Measurements from ENCODE around the gene CAMKK2.
"Not testable (repeated sequence)": the region's sequence is repeated elsewhere in the genome, so short reads cannot be mapped to it uniquely, and the experiment has no call there.

CAMKK2 gene

GRCh38 chr12:121296618-121297434 is at the start of gene CAMKK2:
TSS of gene CAMKK2 (minus strand) at chr12:121296709. CDS start at chr12:121274526, 22,183 bp downstream.
- peak; percentile 66 to 80 for DNase-seq (ENCODE audit: low read depth in 2 of 2)

GRCh38 chr12:121345151-121345815 is 48.8 kb upstream of the CAMKK2 start:
- no peak for DNase-seq (ENCODE audit: low read depth in 2 of 2)

GRCh38 chr12:121344506-121344905 is 48.0 kb upstream of the CAMKK2 start:
- no peak for DNase-seq (ENCODE audit: low read depth in 2 of 2)

DNA sequence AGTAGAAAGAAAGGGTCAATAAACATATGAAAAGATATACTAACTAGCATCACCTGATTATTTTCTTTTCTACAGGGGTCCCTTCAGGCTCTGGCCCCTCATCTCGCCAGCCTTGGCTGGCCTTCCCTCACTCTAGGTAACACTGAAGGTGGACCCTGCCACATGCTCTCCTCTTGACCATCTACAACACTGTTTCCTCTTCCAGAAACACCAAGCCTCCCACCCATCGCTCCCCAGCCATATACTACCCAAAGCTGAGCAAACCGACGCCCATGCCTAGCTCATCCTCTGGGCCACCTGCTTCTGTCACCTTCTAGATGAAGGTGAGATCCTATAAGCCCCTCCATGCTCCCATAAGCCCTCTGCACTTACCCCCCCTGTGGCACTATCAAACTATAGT is 40.9 kb upstream of the CAMKK2 start:
- DNase-seq (ENCODE audit: low read depth in 2 of 2) = no peak

- DNase-seq (ENCODE audit: low read depth in 2 of 2) = no peak
These were observed 38.2 kb upstream of the CAMKK2 start for GRCh38 chr12:121334513-121335343.

- DNase-seq (ENCODE audit: low read depth in 2 of 2) = no peak
These were observed 37.2 kb upstream of the CAMKK2 start for GRCh38 chr12:121333747-121334146.

- no peak for DNase-seq (ENCODE audit: low read depth in 2 of 2)
These were observed 34.7 kb upstream of the CAMKK2 start for GRCh38 chr12:121331248-121331647.

- DNase-seq (ENCODE audit: low read depth in 2 of 2) = no peak
These were observed 34.2 kb upstream of the CAMKK2 start for GRCh38 chr12:121330692-121331091.

DNA sequence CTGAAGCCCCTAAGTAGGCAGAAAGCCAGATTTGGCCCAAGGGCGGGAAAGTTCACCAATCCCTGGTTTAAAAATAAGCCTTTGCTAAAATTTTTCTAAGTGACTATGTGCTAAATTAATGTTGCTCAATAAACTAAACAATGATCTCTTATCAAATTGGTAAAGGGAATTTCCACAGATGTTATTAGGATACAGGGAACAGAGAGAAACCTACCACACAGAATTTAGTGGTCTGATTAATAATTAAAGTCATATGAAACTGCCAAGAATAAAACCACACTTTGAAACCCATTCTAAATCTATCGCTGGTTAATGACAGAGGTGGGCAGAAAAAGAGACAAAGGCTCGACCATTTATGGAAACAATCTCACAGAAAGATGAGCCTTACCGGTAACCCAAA is 33.7 kb upstream of the CAMKK2 start:
- no peak for DNase-seq (ENCODE audit: low read depth in 2 of 2)

GRCh38 chr12:121328620-121329019 is 32.1 kb upstream of the CAMKK2 start:
- DNase-seq (ENCODE audit: low read depth in 2 of 2) = no peak

DNA sequence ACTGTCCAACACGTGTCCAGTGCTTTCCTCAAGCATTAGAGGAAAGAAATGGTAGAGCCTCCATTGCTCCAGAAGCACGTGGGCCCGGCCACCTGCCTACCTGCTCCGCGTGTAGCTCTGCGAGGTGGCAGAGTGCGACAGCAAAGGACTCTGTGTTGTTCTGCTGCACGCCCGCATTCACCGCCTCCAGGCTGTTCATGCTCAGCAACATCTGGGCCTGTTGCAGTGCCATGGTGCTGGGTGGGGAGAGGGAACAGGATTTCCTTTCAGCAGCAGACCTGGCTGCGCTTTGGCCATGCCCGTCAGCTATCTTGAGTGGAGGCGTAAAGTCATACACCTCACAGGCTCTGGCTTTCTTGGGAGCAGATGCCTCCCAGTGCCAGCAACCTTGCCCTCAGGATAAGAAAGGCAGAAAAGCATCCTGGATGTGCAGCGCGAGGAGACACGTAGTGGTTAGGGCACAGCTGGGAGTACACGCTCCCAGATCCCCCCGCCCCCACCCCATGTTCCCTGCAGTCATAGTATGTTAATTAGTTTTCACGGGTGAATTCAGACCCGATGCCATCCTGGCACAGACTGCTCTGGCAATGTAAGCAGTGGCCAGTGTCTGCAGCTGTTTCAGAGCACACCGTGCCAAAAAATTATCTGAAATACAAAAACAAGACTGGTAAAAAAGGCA is 30.6 kb upstream of the CAMKK2 start:
- DNase-seq (ENCODE audit: low read depth in 2 of 2) = no peak

DNA sequence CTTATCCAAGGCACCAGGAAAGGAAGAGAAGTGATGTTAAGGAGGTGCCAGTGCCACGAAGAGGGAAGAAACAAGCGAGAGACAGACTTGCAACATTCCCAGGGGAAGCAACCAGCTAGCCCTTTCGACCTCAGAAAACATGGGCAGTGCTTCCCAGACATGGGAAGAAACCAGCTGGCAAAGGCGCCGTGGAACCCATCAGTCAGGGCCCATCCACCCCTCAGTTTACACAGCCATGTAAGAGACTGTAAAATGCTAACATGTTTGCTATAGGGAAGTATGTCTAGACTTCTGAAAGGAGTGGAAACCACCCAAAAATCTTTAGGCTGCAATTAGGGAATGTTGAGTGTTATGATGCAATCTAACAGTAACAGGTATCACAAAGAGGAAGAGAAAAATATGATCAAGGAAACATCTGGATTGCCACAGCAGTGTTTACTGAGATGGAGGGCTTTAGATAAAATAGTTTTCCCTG is 29.4 kb upstream of the CAMKK2 start:
- no peak for DNase-seq (ENCODE audit: low read depth in 2 of 2)

DNA sequence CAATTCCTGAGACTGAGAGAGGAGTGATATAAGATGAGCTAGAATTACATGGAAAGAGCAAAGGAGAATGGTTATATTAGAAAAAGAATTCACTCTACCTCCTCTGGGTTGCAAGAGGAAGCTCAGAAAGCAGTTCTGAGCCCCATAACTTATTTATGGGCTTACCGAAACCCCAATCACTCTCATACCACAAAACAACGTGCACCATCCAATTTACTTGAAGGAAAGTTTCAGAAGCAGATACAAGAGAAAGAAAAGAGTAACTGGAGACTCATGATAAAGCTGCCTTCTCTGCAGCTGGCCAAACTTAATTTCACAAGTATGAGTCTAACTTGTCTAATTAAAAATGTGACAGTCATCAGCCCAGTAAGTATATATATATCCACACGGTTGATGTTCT is 27.4 kb upstream of the CAMKK2 start:
- DNase-seq (ENCODE audit: low read depth in 2 of 2) = no peak

GRCh38 chr12:121318121-121318520 is 21.6 kb upstream of the CAMKK2 start:
- DNase-seq (ENCODE audit: low read depth in 2 of 2) = no peak

GRCh38 chr12:121314431-121314830 is 17.9 kb upstream of the CAMKK2 start:
- DNase-seq (ENCODE audit: low read depth in 2 of 2) = no peak

DNA sequence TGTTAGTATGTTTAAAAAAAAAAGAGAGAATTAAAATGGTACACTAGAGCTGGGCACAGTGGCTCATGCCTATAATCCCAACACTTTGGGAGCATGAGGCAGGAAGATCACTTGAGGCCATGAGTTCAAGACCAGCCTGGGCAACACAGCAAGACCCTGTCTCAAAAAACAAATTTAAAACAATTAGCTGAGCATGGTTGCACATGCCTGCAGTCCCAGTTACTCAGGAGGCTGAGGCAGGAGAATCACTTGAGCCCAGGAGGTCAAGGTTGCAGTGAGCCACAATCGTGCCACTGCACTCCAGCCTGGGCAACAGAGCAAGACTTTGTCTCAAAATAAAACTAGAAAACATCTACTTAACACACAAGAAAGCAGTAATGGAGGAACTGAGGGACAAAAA is 13.7 kb upstream of the CAMKK2 start:
- not testable (repeated sequence) for DNase-seq (ENCODE audit: low read depth in 2 of 2)

- not testable (repeated sequence) for DNase-seq (ENCODE audit: low read depth in 2 of 2)
These were observed 10.9 kb upstream of the CAMKK2 start for GRCh38 chr12:121307397-121307796.

- no peak for DNase-seq (ENCODE audit: low read depth in 2 of 2)
These were observed 7.8 kb upstream of the CAMKK2 start for GRCh38 chr12:121304306-121304705.

DNA sequence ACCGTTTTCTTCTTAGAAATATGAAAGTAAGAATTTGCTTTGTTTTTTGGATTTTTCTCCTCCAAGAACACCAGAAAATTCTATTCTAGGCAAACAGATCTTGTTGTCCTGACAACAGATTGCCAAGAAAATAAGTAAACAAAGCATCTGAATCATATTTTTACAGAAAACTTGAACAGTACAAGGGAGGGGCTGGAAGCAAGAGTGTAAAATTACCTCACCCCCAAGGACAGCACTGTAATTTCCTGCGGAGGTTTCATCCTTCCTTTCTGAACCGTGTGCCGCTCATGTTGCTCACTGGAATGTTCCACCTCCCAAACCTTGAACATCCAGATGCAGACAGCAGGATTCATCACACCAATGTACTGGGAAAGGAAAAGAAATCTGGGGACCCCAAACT is 5.4 kb upstream of the CAMKK2 start:
- DNase-seq (ENCODE audit: low read depth in 2 of 2) = no peak

DNA sequence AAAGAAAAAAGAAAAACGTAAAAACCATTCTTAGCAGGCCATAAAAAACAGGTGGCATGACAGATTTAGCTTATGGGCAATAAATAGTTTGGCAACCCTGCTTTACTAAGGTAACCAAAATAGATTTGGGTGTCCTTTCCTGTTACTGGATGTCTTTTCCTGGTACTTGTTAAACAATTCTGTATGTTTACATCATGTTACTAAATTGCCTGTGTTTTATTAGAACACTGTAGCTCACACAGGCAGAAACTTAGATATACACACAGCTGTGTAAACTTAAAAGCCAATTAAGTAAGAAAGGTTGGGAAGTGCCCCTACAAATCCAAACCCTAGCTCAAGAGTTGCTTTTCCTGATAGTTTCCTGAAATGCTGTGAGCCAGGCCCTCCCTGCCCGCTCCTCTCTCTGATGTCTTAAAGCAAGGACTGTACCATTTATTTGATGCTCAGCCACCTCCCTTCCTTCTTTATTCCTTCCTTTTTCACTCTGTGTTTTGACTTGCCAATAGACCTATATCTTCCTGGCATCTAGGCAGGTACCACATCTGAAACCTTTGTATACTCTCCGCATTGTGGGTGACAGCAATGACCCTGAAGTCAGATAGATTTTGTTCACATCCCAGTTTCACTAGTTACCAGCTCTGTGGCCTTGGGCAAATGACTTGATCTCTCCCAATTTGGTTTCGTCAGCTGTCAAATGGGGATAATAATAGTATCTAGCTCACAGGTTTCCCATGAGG is 3.7 kb upstream of the CAMKK2 start:
- no peak for DNase-seq (ENCODE audit: low read depth in 2 of 2)

DNA sequence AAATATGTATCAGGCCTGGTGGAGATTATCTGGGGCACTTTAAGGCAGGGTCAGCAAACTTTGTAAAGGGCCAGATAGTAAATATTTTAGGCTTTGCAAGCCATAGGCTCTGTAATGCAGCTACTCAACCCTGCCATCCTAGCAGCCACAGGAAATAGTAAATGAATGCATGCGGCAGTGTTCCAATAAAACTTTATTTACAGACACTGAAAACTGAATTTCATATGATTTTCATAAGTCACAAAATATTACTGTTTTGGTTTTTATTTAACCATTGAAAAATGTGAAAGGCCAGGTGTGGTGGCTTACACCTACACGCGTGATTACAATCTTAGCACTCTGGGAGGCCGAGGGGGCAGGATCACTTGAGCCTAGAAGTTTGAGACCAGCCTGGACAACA is 3.2 kb upstream of the CAMKK2 start:
- no peak for DNase-seq (ENCODE audit: low read depth in 2 of 2)

All from stimulated activated CD8-positive, alpha-beta memory T cell treated with anti-CD3 and anti-CD28 coated beads, Interleukin-2, amount 100 ng/mL, for 1 hour (primary cell).